Osteoblast (primary cell): Measurements from ENCODE around the gene FILIP1L. TPM values are rescaled to one million over a fixed set of nuclear protein-coding genes. Genes with fewer than 3 reads are reported as not detected.

ENCODE experiments used
- DNase-seq: peaks from one replicate; pipeline ENCODE4 v3.0.0; 2011; ENCODE audit warnings: low spot score, mixed read lengths; ENCODE audit not compliant: insufficient read length; ENCODE audit errors: missing footprints
- H2AFZ ChIP-seq: 2 replicates; pipeline ENCODE4 v1.6.0; 2011; ENCODE audit warnings: mild to moderate bottlenecking, low read length
- H3K27ac ChIP-seq: 2 replicates; pipeline ENCODE4 v1.5.1; 2011; ENCODE audit warnings: mild to moderate bottlenecking, low read depth, low read length, moderate library complexity
- H3K27me3 ChIP-seq: 2 replicates; pipeline ENCODE4 v1.6.0; 2012; ENCODE audit warnings: mild to moderate bottlenecking, control low read depth, inconsistent platforms, low read length, moderate library complexity; ENCODE audit not compliant: insufficient read depth
- H3K36me3 ChIP-seq: 2 replicates; pipeline ENCODE4 v1.5.1; 2011; ENCODE audit warnings: mild to moderate bottlenecking, low read length, control low read depth, moderate library complexity; ENCODE audit not compliant: insufficient read depth
- H3K4me1 ChIP-seq: 2 replicates; pipeline ENCODE4 v1.5.1; 2011; ENCODE audit warnings: mild to moderate bottlenecking, low read length, control low read depth, moderate library complexity; ENCODE audit not compliant: insufficient read depth
- H3K4me2 ChIP-seq: 2 replicates; pipeline ENCODE4 v1.6.0; 2011; ENCODE audit warnings: mild to moderate bottlenecking, low read length; ENCODE audit not compliant: insufficient read depth
- H3K4me3 ChIP-seq: fragments of 200-600 bp; sonication (generic); 3 replicates; pipeline ENCODE4 v1.5.1; 2012; ENCODE audit warnings: mild to moderate bottlenecking, low read length, inconsistent platforms; ENCODE audit not compliant: insufficient read depth
- H3K79me2 ChIP-seq: 2 replicates; pipeline ENCODE4 v1.6.0; 2012; ENCODE audit warnings: mild to moderate bottlenecking, low read length, control low read depth, inconsistent platforms; ENCODE audit not compliant: insufficient read depth
- H3K9me3 ChIP-seq: 2 replicates; pipeline ENCODE4 v1.5.1; 2011; ENCODE audit warnings: low read depth, low read length, control low read depth
- H4K20me1 ChIP-seq: 2 replicates; pipeline ENCODE4 v1.6.0; 2012; ENCODE audit warnings: mild to moderate bottlenecking, low read length, control low read depth; ENCODE audit not compliant: insufficient read depth
- total RNA-seq: library from RNA; depleted of rRNA; stranded (reverse); fragments of >200 nt; gene quantifications from 2 replicates; pipeline ENCODE4 v1.2.3, GENCODE V29; 2012
- TF ChIP-seq, protein P1 (sequence below): IDR thresholded peaks from 2 replicates; pipeline ENCODE4 v1.5.1; 2011; ENCODE audit warnings: mild to moderate bottlenecking, low read depth, low read length, moderate library complexity; ENCODE audit errors: extremely low read depth

FILIP1L gene
- total RNA-seq, 1 donor: 5.8 TPM

GRCh38 chr3:100039075-100039474 lies 75.2 kb downstream of the FILIP1L start:
- Histone ChIP-seq H3K4me3 (no peak overlapping the region), H2AFZ (no peak overlapping the region), H3K27me3 (no peaks in the 10 kb centered on the region), H3K4me2 (no peak overlapping the region), H4K20me1 (no peaks in the 10 kb centered on the region), H3K27ac (no peak overlapping the region), H3K79me2 (no peaks in the 10 kb centered on the region), H3K9me3 (no peaks in the 10 kb centered on the region), H3K36me3 (no peaks in the 10 kb centered on the region), H3K4me1 (peaks cover 44% of the 10 kb centered on the region)
- DNase-seq: no peak
- TF ChIP-seq, protein P1, sequence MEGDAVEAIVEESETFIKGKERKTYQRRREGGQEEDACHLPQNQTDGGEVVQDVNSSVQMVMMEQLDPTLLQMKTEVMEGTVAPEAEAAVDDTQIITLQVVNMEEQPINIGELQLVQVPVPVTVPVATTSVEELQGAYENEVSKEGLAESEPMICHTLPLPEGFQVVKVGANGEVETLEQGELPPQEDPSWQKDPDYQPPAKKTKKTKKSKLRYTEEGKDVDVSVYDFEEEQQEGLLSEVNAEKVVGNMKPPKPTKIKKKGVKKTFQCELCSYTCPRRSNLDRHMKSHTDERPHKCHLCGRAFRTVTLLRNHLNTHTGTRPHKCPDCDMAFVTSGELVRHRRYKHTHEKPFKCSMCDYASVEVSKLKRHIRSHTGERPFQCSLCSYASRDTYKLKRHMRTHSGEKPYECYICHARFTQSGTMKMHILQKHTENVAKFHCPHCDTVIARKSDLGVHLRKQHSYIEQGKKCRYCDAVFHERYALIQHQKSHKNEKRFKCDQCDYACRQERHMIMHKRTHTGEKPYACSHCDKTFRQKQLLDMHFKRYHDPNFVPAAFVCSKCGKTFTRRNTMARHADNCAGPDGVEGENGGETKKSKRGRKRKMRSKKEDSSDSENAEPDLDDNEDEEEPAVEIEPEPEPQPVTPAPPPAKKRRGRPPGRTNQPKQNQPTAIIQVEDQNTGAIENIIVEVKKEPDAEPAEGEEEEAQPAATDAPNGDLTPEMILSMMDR: no peak

GRCh38 chr3:100033903-100034471 lies 80.3 kb downstream of the FILIP1L start:
- Histone ChIP-seq H3K9me3 (no peaks in the 10 kb centered on the region), H3K27me3 (no peaks in the 10 kb centered on the region), H3K4me1 (peaks cover 30% of the 10 kb centered on the region), H3K4me2 (no peak overlapping the region), H3K4me3 (no peak overlapping the region), H3K36me3 (no peaks in the 10 kb centered on the region), H4K20me1 (no peaks in the 10 kb centered on the region), H2AFZ (no peak overlapping the region), H3K27ac (peak overlapping the region; percentile 84), H3K79me2 (no peaks in the 10 kb centered on the region)
- no peak for DNase-seq
- TF ChIP-seq, protein P1: no peak

DNA sequence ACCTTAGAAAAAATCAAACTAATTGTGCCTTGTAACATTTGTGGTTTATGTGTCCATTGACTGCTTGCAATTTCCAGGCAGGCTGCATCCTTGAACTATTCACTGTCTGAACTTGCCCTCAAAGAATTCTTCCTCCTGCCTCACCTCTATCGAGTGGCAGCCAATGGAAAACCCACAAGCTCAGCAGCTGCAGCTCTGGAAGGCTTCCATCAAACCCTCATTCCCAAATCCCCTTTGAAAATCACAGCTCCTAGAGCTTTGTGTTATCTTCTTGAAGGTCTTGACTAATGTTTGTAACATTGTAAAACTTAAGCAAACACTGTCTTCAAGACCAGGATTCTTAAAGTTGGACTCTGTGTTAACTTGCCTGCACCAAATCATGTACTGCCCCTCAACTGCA lies 81.1 kb downstream of the FILIP1L start:
- TF ChIP-seq, protein P1: no peak
- H3K27ac ChIP-seq: peak overlapping the region; percentile 84
- H3K4me2 ChIP-seq: peak overlapping the region; percentile 43

DNA sequence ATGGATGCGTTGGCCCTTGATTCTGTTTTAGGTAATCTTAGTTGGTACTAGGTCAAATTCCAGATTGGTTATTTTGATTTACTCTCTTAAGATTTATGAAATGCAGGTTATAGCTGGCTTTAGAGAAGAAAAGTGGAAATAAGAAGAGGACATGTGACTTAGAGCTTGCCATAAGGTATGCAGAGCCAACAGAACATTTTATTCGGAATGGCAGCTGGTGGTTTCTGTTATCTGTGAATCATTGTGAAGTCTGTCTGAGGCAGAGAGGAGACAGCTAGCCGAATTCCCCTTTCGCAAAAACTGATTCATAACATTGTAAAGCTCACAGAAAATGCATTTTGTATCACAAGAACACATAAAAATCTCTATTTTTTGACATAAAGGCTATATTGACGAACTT lies 82.1 kb downstream of the FILIP1L start:
- peaks cover 30% of the 10 kb centered on the region for H3K4me1 ChIP-seq
- no peaks in the 10 kb centered on the region for H3K36me3 ChIP-seq
- H2AFZ ChIP-seq: no peak overlapping the region
- H3K9me3 ChIP-seq: no peaks in the 10 kb centered on the region
- H3K27me3 ChIP-seq: no peaks in the 10 kb centered on the region
- H3K4me3 ChIP-seq: no peak overlapping the region
- peak overlapping the region; percentile 84 for H3K27ac ChIP-seq
- no peaks in the 10 kb centered on the region for H4K20me1 ChIP-seq
- no peaks in the 10 kb centered on the region for H3K79me2 ChIP-seq
- H3K4me2 ChIP-seq: peak overlapping the region; percentile 43
- no peak for DNase-seq
- TF ChIP-seq, protein P1: no peak

More for the DNA sequence above, 81.1 kb downstream of the FILIP1L start:
- H3K79me2 ChIP-seq: no peaks in the 10 kb centered on the region
- peaks cover 30% of the 10 kb centered on the region for H3K4me1 ChIP-seq
- H4K20me1 ChIP-seq: no peaks in the 10 kb centered on the region
- H2AFZ ChIP-seq: no peak overlapping the region
- no peak for DNase-seq
- H3K36me3 ChIP-seq: no peaks in the 10 kb centered on the region
- no peaks in the 10 kb centered on the region for H3K9me3 ChIP-seq
- H3K4me3 ChIP-seq: no peak overlapping the region
- no peaks in the 10 kb centered on the region for H3K27me3 ChIP-seq
